Fibroblast of gingiva (primary cell): ENCODE results near the gene RNASE13.
"Not testable (repeated sequence)": the region's sequence is repeated elsewhere in the genome, so short reads cannot be mapped to it uniquely, and the experiment has no call there.

Experiments
- DNase-seq: peaks from one replicate; pipeline ENCODE4 v3.0.0-alpha.2; 2011; ENCODE audit warnings: low read depth

Gene RNASE13

GRCh38 chr14:21022686-21023085 is 11.9 kb downstream of the RNASE13 start:
- DNase-seq, result no peak

GRCh38 chr14:21020977-21021545 is 13.5 kb downstream of the RNASE13 start:
- DNase-seq, result no peak

GRCh38 chr14:21019366-21019765 is 15.2 kb downstream of the RNASE13 start:
- DNase-seq, result no peak

GRCh38 chr14:21018781-21019180 is 15.8 kb downstream of the RNASE13 start:
- no peak for DNase-seq

- DNase-seq, result no peak
Measured at GRCh38 chr14:21018286-21018685, 16.3 kb downstream of the RNASE13 start.

- no peak for DNase-seq
Measured at GRCh38 chr14:21017528-21018245, 16.9 kb downstream of the RNASE13 start.

- no peak for DNase-seq
Measured at GRCh38 chr14:21016413-21017190, 18.0 kb downstream of the RNASE13 start.

GRCh38 chr14:21015312-21015711 is 19.3 kb downstream of the RNASE13 start:
- no peak for DNase-seq

GRCh38 chr14:21014761-21015190 is 19.8 kb downstream of the RNASE13 start:
- peak; percentile 64 for DNase-seq

- no peak for DNase-seq
Measured at GRCh38 chr14:21011136-21011535, 23.5 kb downstream of the RNASE13 start.

GRCh38 chr14:21009721-21010120 is 24.9 kb downstream of the RNASE13 start:
- DNase-seq, result not testable (repeated sequence)

- DNase-seq, result no peak
Measured at GRCh38 chr14:21003788-21004346, 30.7 kb downstream of the RNASE13 start.

GRCh38 chr14:21001218-21001617 is 33.4 kb downstream of the RNASE13 start:
- DNase-seq, result no peak

- DNase-seq, result no peak
Measured at GRCh38 chr14:20999591-20999990, 35.0 kb downstream of the RNASE13 start.

- DNase-seq, result peak; percentile 74
Measured at GRCh38 chr14:20998674-20999366, 35.8 kb downstream of the RNASE13 start, which contains the start of gene SLC39A2. TSS of gene SLC39A2 (plus strand) at chr14:20999293. CDS start at chr14:20999447, 154 bp downstream.

GRCh38 chr14:20998139-20998538 is 36.5 kb downstream of the RNASE13 start:
- no peak for DNase-seq

GRCh38 chr14:20997564-20997963 is 37.0 kb downstream of the RNASE13 start:
- no peak for DNase-seq

GRCh38 chr14:20997115-20997514 is 37.5 kb downstream of the RNASE13 start:
- no peak for DNase-seq

- no peak for DNase-seq
Measured at GRCh38 chr14:20996521-20996920, 38.1 kb downstream of the RNASE13 start.

GRCh38 chr14:20989787-20990600 is 44.6 kb downstream of the RNASE13 start, which contains the start of gene METTL17:
TSS of gene METTL17 (plus strand) at chr14:20989980. CDS start at chr14:20990003, 23 bp downstream.
- peak; percentile 98 for DNase-seq

- DNase-seq, result no peak
Measured at GRCh38 chr14:20989471-20989786, 45.2 kb downstream of the RNASE13 start.
